HCT116 (cell line): Measurements from ENCODE around the gene PSEN2. TPM values are rescaled to one million over a fixed set of nuclear protein-coding genes. Genes with fewer than 3 reads are reported as not detected.

Experiments used
- ATAC-seq: fragments of 200-7000 bp; cut with Tn5 transposase; 2 replicates; pipeline ENCODE4 v1.9.1; 2020; ENCODE audit warnings: mild to moderate bottlenecking, moderate library complexity
- BruUV-seq: library from RNA; stranded (reverse); fragments of 400-500 nt; replicated peaks from 2 replicates; lab custom pipeline; 2021; lab: Mats Ljungman, UMichigan
- CTCF ChIA-PET: fragments of 300-600 bp; sonication (Branson Sonifier 250); formaldehyde crosslinking; loops from one replicate; lab custom pipeline; 2021; ENCODE audit warnings: antibody characterized with exemption; lab: Charles Lee
- POLR2A ChIA-PET: fragments of 300-600, 350-600 bp; sonication (Branson Sonifier 250); formaldehyde crosslinking; loops from one replicate; lab custom pipeline; 2021; ENCODE audit warnings: antibody characterized with exemption; lab: Charles Lee
- RAD21 ChIA-PET, 2 experiments: fragments of 300-600 bp; sonication (Branson Sonifier 250); formaldehyde crosslinking; loops; one replicate each; lab custom pipeline; 2023; ENCODE audit warnings: low total read pairs in 2 of 2; ENCODE audit not compliant: uncharacterized antibody in 2 of 2, unreplicated experiment in 2 of 2, low non-redundant PET in 1 of 2; lab: Charles Lee
- DNase-seq: peaks from one replicate; pipeline ENCODE4 v3.0.0-alpha.2; 2010; ENCODE audit warnings: low read depth, low spot score
- H2AFZ ChIP-seq: fragments of 200-600 bp; shearing (Covaris generic), sonication (generic); 2 replicates; pipeline ENCODE4 v1.6.1; 2017; ENCODE audit warnings: low read depth, mixed run types, mixed read lengths, antibody characterized with exemption, low read length; ENCODE audit not compliant: poor library complexity, severe bottlenecking
- H3K27ac ChIP-seq: 2 replicates; pipeline ENCODE4 v1.5.1; 2012; ENCODE audit warnings: low read depth, low read length
- H3K27me3 ChIP-seq: fragments of 200-600 bp; sonication (generic); 2 replicates; pipeline ENCODE4 v1.6.1; 2016; ENCODE audit warnings: mixed run types, low read length, mixed read lengths; ENCODE audit not compliant: insufficient read depth
- H3K36me3 ChIP-seq, 2 experiments: fragments of 200-500 bp in 1 of 2; fragments of 200-600 bp in 1 of 2; sonication (Bioruptor generic) in 1 of 2; sonication (generic) in 1 of 2; 2 replicates each; pipeline versions ENCODE4 v1.5.1 to v1.6.1; 2014 to 2016; ENCODE audit warnings: low read length in 2 of 2, inconsistent platforms in 1 of 2, mixed read lengths in 1 of 2, mixed run types in 1 of 2; ENCODE audit not compliant: insufficient read depth in 2 of 2, control insufficient read depth in 1 of 2
- H3K4me1 ChIP-seq, 2 experiments: fragments of 200-600 bp in 1 of 2; sonication (generic) in 1 of 2; 2 replicates each; pipeline versions ENCODE4 v1.5.1 to v1.6.1; 2012 to 2017; ENCODE audit warnings: low read length in 2 of 2, inconsistent platforms in 1 of 2, mild to moderate bottlenecking in 1 of 2, mixed read lengths in 1 of 2, mixed run types in 1 of 2, moderate library complexity in 1 of 2; ENCODE audit not compliant: insufficient read depth in 2 of 2, control insufficient read depth in 1 of 2
- H3K4me2 ChIP-seq: fragments of 200-600 bp; sonication (generic); 2 replicates; pipeline ENCODE4 v1.6.1; 2017; ENCODE audit warnings: mixed run types, low read length, mixed read lengths
- H3K4me3 ChIP-seq, 2 experiments: fragments of 200-600 bp in 1 of 2; sonication (generic) in 1 of 2; replicated peaks in 1 of 2; 2 replicates each; pipeline ENCODE4 v1.5.1; 2011 to 2016; ENCODE audit warnings: low read length in 2 of 2, control low read depth in 1 of 2, low read depth in 1 of 2, mild to moderate bottlenecking in 1 of 2, mixed read lengths in 1 of 2, mixed run types in 1 of 2
- H3K79me2 ChIP-seq: fragments of 200-600 bp; sonication (generic); 2 replicates; pipeline ENCODE4 v1.6.1; 2017; ENCODE audit warnings: mild to moderate bottlenecking, mixed run types, low read length, moderate library complexity, mixed read lengths; ENCODE audit not compliant: insufficient read depth
- H3K9ac ChIP-seq: fragments of 200-600 bp; sonication (generic); 2 replicates; pipeline ENCODE4 v1.6.1; 2016; ENCODE audit warnings: low read length, mixed read lengths
- H3K9me2 ChIP-seq: fragments of 200-600 bp; sonication (generic), shearing (Covaris generic); 2 replicates; pipeline ENCODE4 v1.6.1; 2017; ENCODE audit warnings: mixed run types, mild to moderate bottlenecking, moderate library complexity; ENCODE audit not compliant: insufficient read depth
- H3K9me3 ChIP-seq, 2 experiments: fragments of 200-500 bp in 1 of 2; fragments of 200-600 bp in 1 of 2; sonication (Bioruptor generic) in 1 of 2; sonication (generic) in 1 of 2; 2 replicates each; pipeline ENCODE4 v1.6.1; 2014 to 2017; ENCODE audit warnings: low read length in 2 of 2, mixed read lengths in 2 of 2, inconsistent platforms in 1 of 2, low read depth in 1 of 2, mild to moderate bottlenecking in 1 of 2, mixed run types in 1 of 2, moderate library complexity in 1 of 2; ENCODE audit not compliant: control insufficient read depth in 1 of 2, insufficient read depth in 1 of 2
- H4K20me1 ChIP-seq: fragments of 200-600 bp; sonication (generic), shearing (Covaris generic); 2 replicates; pipeline ENCODE4 v1.6.1; 2017; ENCODE audit warnings: mixed run types, mild to moderate bottlenecking, moderate library complexity; ENCODE audit not compliant: insufficient read depth
- CBX3 ChIP-seq: IDR thresholded peaks from 2 replicates; pipeline ENCODE4 v1.6.1; 2012; ENCODE audit warnings: low read depth
- CEBPB ChIP-seq: IDR thresholded peaks from 2 replicates; pipeline ENCODE4 v1.6.1; 2012; ENCODE audit warnings: low read depth
- EGR1 ChIP-seq: IDR thresholded peaks from 2 replicates; pipeline ENCODE4 v1.6.1; 2012; ENCODE audit warnings: low read depth
- ELF1 ChIP-seq: IDR thresholded peaks from 2 replicates; pipeline ENCODE4 v1.6.1; 2012; ENCODE audit warnings: low read depth, borderline replicate concordance
- EZH2phosphoT487 ChIP-seq: fragments of 200-600 bp; IDR thresholded peaks from 2 replicates; pipeline ENCODE4 v1.6.1; 2018; ENCODE audit warnings: antibody characterized with exemption, borderline replicate concordance
- FOSL1 ChIP-seq: IDR thresholded peaks from 2 replicates; pipeline ENCODE4 v1.6.1; 2012; ENCODE audit warnings: low read depth
- JUND ChIP-seq: IDR thresholded peaks from 2 replicates; pipeline ENCODE4 v1.6.1; 2012
- MAX ChIP-seq: IDR thresholded peaks from 2 replicates; pipeline ENCODE4 v1.6.1; 2012
- POLR2A ChIP-seq: IDR thresholded peaks from 2 replicates; pipeline ENCODE4 v1.7.0; 2011; ENCODE audit warnings: borderline replicate concordance; ENCODE audit not compliant: insufficient read depth, insufficient read length; ENCODE audit errors: extremely low read depth
- POLR2AphosphoS5 ChIP-seq: IDR thresholded peaks from 2 replicates; pipeline ENCODE4 v1.6.1; 2011; ENCODE audit warnings: mild to moderate bottlenecking, low read depth, low read length, moderate library complexity
- RAD21 ChIP-seq: IDR thresholded peaks from 2 replicates; pipeline ENCODE4 v1.6.1; 2012; ENCODE audit warnings: low read depth, mild to moderate bottlenecking
- SIN3A ChIP-seq: IDR thresholded peaks from 2 replicates; pipeline ENCODE4 v1.6.1; 2012; ENCODE audit warnings: low read depth
- SP1 ChIP-seq: IDR thresholded peaks from 2 replicates; pipeline ENCODE4 v1.6.1; 2012; ENCODE audit warnings: low read depth
- SRF ChIP-seq: IDR thresholded peaks from 2 replicates; pipeline ENCODE4 v1.6.1; 2012; ENCODE audit warnings: low read depth
- TCF7L2 ChIP-seq: IDR thresholded peaks from 2 replicates; pipeline ENCODE4 v1.7.0; 2011; ENCODE audit warnings: borderline replicate concordance, inconsistent platforms; ENCODE audit not compliant: insufficient read depth, insufficient read length; ENCODE audit errors: extremely low read depth
- YY1 ChIP-seq: IDR thresholded peaks from 2 replicates; pipeline ENCODE4 v1.6.1; 2011; ENCODE audit warnings: low read length, low read depth, moderate library complexity, mild to moderate bottlenecking; ENCODE audit not compliant: insufficient replicate concordance; ENCODE audit errors: extremely low read depth
- ZFX ChIP-seq: fragments of 450-650 bp; IDR thresholded peaks from 2 replicates; pipeline ENCODE4 v1.6.1; 2017
- intact Hi-C: fragments of 100-400 bp; cut with micrococcal nuclease; formaldehyde crosslinking; loops from 2 replicates; pipeline ENCODE4 v1.10.0; 2022
- total RNA-seq: library from RNA; stranded (reverse); gene quantifications from one replicate; pipeline ENCODE4 v1.2.1, GENCODE V29; 2021; ENCODE audit not compliant: unreplicated experiment
- TF ChIP-seq, protein P1 (sequence below): IDR thresholded peaks from 2 replicates; pipeline ENCODE4 v1.6.1; 2011; ENCODE audit warnings: mild to moderate bottlenecking, low read length, moderate library complexity; ENCODE audit not compliant: insufficient replicate concordance; ENCODE audit errors: extremely low read depth

The PSEN2 gene
- total RNA-seq, 1 experiment from 2014 or later, result 28.5 TPM

GRCh38 chr1:226873771-226874578 lies 3.6 kb downstream of the PSEN2 start:
- RAD21 ChIA-PET, result no interaction called here
- no peak overlapping the region for H3K4me3 ChIP-seq
- no peak overlapping the region for H3K27ac ChIP-seq
- no peaks in the 10 kb centered on the region for H4K20me1 ChIP-seq
- H3K27me3 ChIP-seq, result no peaks in the 10 kb centered on the region
- peaks cover 29% of the 10 kb centered on the region for H3K79me2 ChIP-seq
- CTCF ChIA-PET, result no interaction called here
- TF ChIP-seq ZFX (no peak), CBX3 (no peak), RAD21 (no peak), EGR1 (no peak), ELF1 (no peak)
- 0 out of 2 replicates have a peak overlapping the region, but pooled peaks have one; percentile 10 for H3K9ac ChIP-seq
- no peak overlapping the region for H2AFZ ChIP-seq
- no peak for ATAC-seq
- peaks cover 7 to 12% of the 10 kb centered on the region in 2 experiments; a peak in 2 of 4 replicates for H3K36me3 ChIP-seq
- no peaks in the 10 kb centered on the region for H3K9me3 ChIP-seq
- no TSS peak for BruUV-seq
- no peak overlapping the region for H3K4me2 ChIP-seq
- peaks cover 32 to 47% of the 10 kb centered on the region in 2 experiments for H3K4me1 ChIP-seq
- intact Hi-C loops, result no loop called here
- DNase-seq, result no peak
- no peaks in the 10 kb centered on the region for H3K9me2 ChIP-seq
- POLR2A ChIA-PET, result no interaction called here

- Histone ChIP-seq H3K4me2 (no peak overlapping the region), H4K20me1 (no peaks in the 10 kb centered on the region), H3K27ac (no peak overlapping the region), H3K36me3 (peaks cover 8 to 17% of the 10 kb centered on the region in 2 experiments; a peak in 2 of 4 replicates), H3K4me1 (peaks cover 32 to 43% of the 10 kb centered on the region in 2 experiments), H3K27me3 (no peaks in the 10 kb centered on the region), H3K9ac (no peak overlapping the region), H3K79me2 (peaks cover 29% of the 10 kb centered on the region), H2AFZ (no peak overlapping the region), H3K9me3 (no peaks in the 10 kb centered on the region), H3K9me2 (no peaks in the 10 kb centered on the region), H3K4me3 (no peak overlapping the region)
- ChIA-PET POLR2A (interaction anchor here (1.3 kb wide), 1 partner anchor 60 kb away, joined by 6 read pairs; no protein-coding TSS in a partner anchor), RAD21 (no interaction called here), CTCF (no interaction called here)
- no peak for ATAC-seq
- BruUV-seq, result no TSS peak
- no peak for DNase-seq
- intact Hi-C loops, result no loop called here
- no peak for TF ChIP-seq ELF1
- no peak for TF ChIP-seq YY1
- no peak for TF ChIP-seq SP1
- TF ChIP-seq POLR2A, result no peak
- TF ChIP-seq MAX, result no peak
- no peak for TF ChIP-seq JUND
- TF ChIP-seq, protein P1, sequence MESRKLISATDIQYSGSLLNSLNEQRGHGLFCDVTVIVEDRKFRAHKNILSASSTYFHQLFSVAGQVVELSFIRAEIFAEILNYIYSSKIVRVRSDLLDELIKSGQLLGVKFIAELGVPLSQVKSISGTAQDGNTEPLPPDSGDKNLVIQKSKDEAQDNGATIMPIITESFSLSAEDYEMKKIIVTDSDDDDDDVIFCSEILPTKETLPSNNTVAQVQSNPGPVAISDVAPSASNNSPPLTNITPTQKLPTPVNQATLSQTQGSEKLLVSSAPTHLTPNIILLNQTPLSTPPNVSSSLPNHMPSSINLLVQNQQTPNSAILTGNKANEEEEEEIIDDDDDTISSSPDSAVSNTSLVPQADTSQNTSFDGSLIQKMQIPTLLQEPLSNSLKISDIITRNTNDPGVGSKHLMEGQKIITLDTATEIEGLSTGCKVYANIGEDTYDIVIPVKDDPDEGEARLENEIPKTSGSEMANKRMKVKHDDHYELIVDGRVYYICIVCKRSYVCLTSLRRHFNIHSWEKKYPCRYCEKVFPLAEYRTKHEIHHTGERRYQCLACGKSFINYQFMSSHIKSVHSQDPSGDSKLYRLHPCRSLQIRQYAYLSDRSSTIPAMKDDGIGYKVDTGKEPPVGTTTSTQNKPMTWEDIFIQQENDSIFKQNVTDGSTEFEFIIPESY, result no peak
- TF ChIP-seq EGR1, result no peak
- TF ChIP-seq SRF, result no peak
- no peak for TF ChIP-seq SIN3A
- TF ChIP-seq TCF7L2, result no peak
- TF ChIP-seq POLR2AphosphoS5, result no peak
- no peak for TF ChIP-seq FOSL1
- no peak for TF ChIP-seq EZH2phosphoT487
- no peak for TF ChIP-seq CEBPB
Observed at GRCh38 chr1:226874579-226875425, 4.4 kb downstream of the PSEN2 start.
